HepG2 (cell line): ENCODE results near the gene RBBP6. TPM values are rescaled to one million over a fixed set of nuclear protein-coding genes. Genes with fewer than 3 reads are reported as not detected.
"Not testable (repeated sequence)": the region's sequence is repeated elsewhere in the genome, so short reads cannot be mapped to it uniquely, and the experiment has no call there.

Experiments used
- ATAC-seq: fragments of 200-7000 bp; cut with Tn5 transposase; 3 replicates; pipeline ENCODE4 v1.9.1; 2020; ENCODE audit warnings: mild to moderate bottlenecking, moderate library complexity
- BruUV-seq: library from RNA; stranded (reverse); fragments of 400-500 nt; replicated peaks from 2 replicates; lab custom pipeline; 2021; lab: Mats Ljungman, UMichigan
- CTCF ChIA-PET: fragments of 300-600 bp; formaldehyde crosslinking; extraction: SDS; loops from one replicate; lab custom pipeline; 2021; ENCODE audit warnings: low total read pairs, inconsistent platforms, low intra/inter-chr PET ratio; lab: Yijun Ruan, JAX
- POLR2A ChIA-PET: fragments of 350-600 bp; sonication (Branson Sonifier 250); formaldehyde crosslinking; loops from one replicate; lab custom pipeline; 2020; ENCODE audit warnings: antibody characterized with exemption, inconsistent platforms; lab: Yijun Ruan, JAX
- DNase-seq: peaks from one replicate; pipeline ENCODE4 v3.0.0-alpha.2; 2015; ENCODE audit warnings: low spot score
- FAIRE-seq: peaks from 3 replicates; lab custom pipeline; 2011; peaks lifted over from hg19 to GRCh38; lab: Jason Lieb, UNC
- H2AFZ ChIP-seq: one replicate; pipeline ENCODE4 v1.6.1; 2011; ENCODE audit warnings: low read length, inconsistent platforms
- H3K27ac ChIP-seq: fragments of 300-600 bp; 3 replicates; pipeline ENCODE4 v1.8.0; 2011; ENCODE audit warnings: mixed run types, mild to moderate bottlenecking, mixed read lengths, low read length, inconsistent platforms; ENCODE audit not compliant: insufficient read depth; ENCODE audit errors: extremely low read length
- H3K27me3 ChIP-seq, 2 experiments: fragments of 200-600 bp in 1 of 2; 2 replicates in 1 of 2; 3 replicates in 1 of 2; pipeline versions ENCODE4 v1.6.0 to v1.8.0; 2011; ENCODE audit warnings: low read length in 2 of 2, mild to moderate bottlenecking in 2 of 2, moderate library complexity in 2 of 2, inconsistent platforms in 1 of 2; ENCODE audit not compliant: insufficient read depth in 2 of 2, control insufficient read depth in 1 of 2
- H3K36me3 ChIP-seq, 2 experiments: fragments of 200-600 bp in 1 of 2; replicated peaks in 1 of 2; 2 replicates in 1 of 2; 3 replicates in 1 of 2; pipeline versions ENCODE4 v1.5.1 to v1.8.0; 2011; ENCODE audit warnings: low read length in 2 of 2, inconsistent platforms in 1 of 2; ENCODE audit not compliant: insufficient read depth in 2 of 2, control insufficient read depth in 1 of 2
- H3K4me1 ChIP-seq: 2 replicates; pipeline ENCODE4 v1.5.1; 2012; ENCODE audit warnings: low read length, inconsistent platforms; ENCODE audit not compliant: insufficient read depth
- H3K4me2 ChIP-seq: 2 replicates; pipeline ENCODE4 v1.6.0; 2011; ENCODE audit warnings: low read depth, low read length, inconsistent platforms
- H3K4me3 ChIP-seq, 3 experiments: fragments of 200-600 bp in 1 of 3; sonication (generic), shearing (Covaris generic) in 1 of 3; replicated peaks in 1 of 3; 2 replicates each; pipeline ENCODE4 v1.5.1; 2011 to 2016; ENCODE audit warnings: low read length in 3 of 3, inconsistent platforms in 2 of 3, low read depth in 2 of 3, mild to moderate bottlenecking in 2 of 3, control low read depth in 1 of 3, mixed read lengths in 1 of 3; ENCODE audit not compliant: insufficient read depth in 1 of 3
- H3K79me2 ChIP-seq: one replicate; pipeline ENCODE4 v1.6.1; 2011; ENCODE audit warnings: low read length, inconsistent platforms; ENCODE audit not compliant: insufficient read depth
- H3K9ac ChIP-seq: 2 replicates; pipeline ENCODE4 v1.6.0; 2011; ENCODE audit warnings: mild to moderate bottlenecking, low read depth, low read length, inconsistent platforms; ENCODE audit not compliant: insufficient read depth
- H3K9me3 ChIP-seq: 2 replicates; pipeline ENCODE4 v1.5.1; 2012; ENCODE audit warnings: mild to moderate bottlenecking, low read length
- H4K20me1 ChIP-seq: 2 replicates; pipeline ENCODE4 v1.6.0; 2011; ENCODE audit warnings: inconsistent platforms, mild to moderate bottlenecking, low read length, moderate library complexity; ENCODE audit not compliant: insufficient read depth
- AGO1 ChIP-seq: fragments of 200-400 bp; formaldehyde crosslinking; IDR thresholded peaks from 2 replicates; pipeline ENCODE4 v1.6.1; 2017; ENCODE audit warnings: mild to moderate bottlenecking, low read depth, low read length, moderate library complexity; ENCODE audit not compliant: poor library complexity, severe bottlenecking
- KLF15 ChIP-seq: sonication (generic); formaldehyde crosslinking; IDR thresholded peaks from 2 replicates; pipeline ENCODE4 v1.8.1; 2023; ENCODE audit warnings: borderline replicate concordance, mild to moderate bottlenecking, inconsistent platforms, missing genetic modification reagents, mixed read lengths
- POLR2G ChIP-seq: fragments of 200-400 bp; formaldehyde crosslinking; IDR thresholded peaks from 2 replicates; pipeline ENCODE4 v1.6.1; 2018; ENCODE audit warnings: mild to moderate bottlenecking, low read depth, low read length, moderate library complexity
- RBM22 ChIP-seq: fragments of 200-400 bp; formaldehyde crosslinking; optimal IDR thresholded peaks from 2 replicates; pipeline ENCODE3; 2017; ENCODE audit warnings: mild to moderate bottlenecking, low read length, moderate library complexity
- WGBS: methylation state at CpG from one replicate; pipeline ENCODE4 v1.1.6; 2017; ENCODE audit warnings: low lambda C conversion rate; 5-methylcytosine and 5-hydroxymethylcytosine counted together
- in situ Hi-C: cut with HindIII; loops from 2 replicates; pipeline ENCODE4 v1.10.0; 2017; ENCODE audit warnings: low pct_unique_long_range_greater_than_20kb; ENCODE audit not compliant: extremely low pct_ligation_motif_present
- intact Hi-C: fragments of 100-400 bp; cut with micrococcal nuclease; formaldehyde crosslinking; loops from one replicate; pipeline ENCODE4 v1.10.0; 2022; ENCODE audit not compliant: unreplicated experiment
- polyA plus RNA-seq, 8 experiments: library from polyadenylated mRNA; depleted of rRNA in 3 of 8; stranded (reverse) in 7 of 8; unstranded in 1 of 8; fragments of >200 nt; fragmentation: Illumina TruSeq in 4 of 8; extraction: Trizol in 4 of 8; gene quantifications; 2 replicates each; pipeline versions ENCODE4 v1.2.1 to v1.2.3, GENCODE V29; 2011 to 2016; ENCODE audit warnings: low read depth in 4 of 8, missing spikeins in 1 of 8, mixed read lengths in 1 of 8; ENCODE audit not compliant: insufficient read depth in 1 of 8
- total RNA-seq, 5 experiments: library from RNA; depleted of rRNA; stranded (reverse); fragments of >200 nt; fragmentation: Illumina TruSeq; extraction: Trizol; gene quantifications; 2 replicates each; pipeline ENCODE4 v1.2.3, GENCODE V29; 2016; ENCODE audit warnings: low read depth in 1 of 5

RBBP6 gene
- total and polyA plus RNA-seq, 2 of the 13 experiments (the other 11 are each of a cell fraction or from before 2014, with no cell fraction given), result 37.1 to 70.9 TPM

DNA sequence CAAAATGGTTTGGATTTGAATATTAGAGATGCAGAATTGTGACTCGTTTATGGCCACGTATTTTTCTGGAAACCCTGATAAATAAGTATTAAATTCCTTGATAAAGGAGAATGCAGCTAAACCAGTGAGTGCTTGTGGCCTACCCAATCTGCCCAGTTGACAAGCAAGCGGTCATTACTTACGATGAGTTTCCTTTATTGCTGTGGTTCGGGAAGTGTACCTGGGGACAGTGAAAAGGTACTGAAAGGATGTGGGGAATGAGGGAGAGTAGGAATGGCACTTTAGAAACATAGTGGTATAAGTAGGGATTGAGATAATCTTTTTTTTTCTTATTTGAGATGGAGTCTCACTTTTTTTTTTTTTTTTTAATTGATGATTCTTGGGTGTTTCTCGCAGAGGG lies 33.8 kb downstream of the RBBP6 start:
- intact Hi-C loops (no loop called here), in situ Hi-C loops (no loop called here)
- H3K9me3 ChIP-seq, result no peaks in the 10 kb centered on the region
- H3K27ac ChIP-seq, result no peak overlapping the region
- H3K9ac ChIP-seq, result no peak overlapping the region
- no peaks in the 10 kb centered on the region for H3K27me3 ChIP-seq
- BruUV-seq, result no TSS peak
- 93% methylated on average over 6 of the region's 6 CpGs for WGBS
- H3K36me3 ChIP-seq, result peaks cover 17 to 39% of the 10 kb centered on the region in 2 experiments
- H3K4me2 ChIP-seq, result no peak overlapping the region
- no peaks in the 10 kb centered on the region for H3K4me1 ChIP-seq
- no peaks in the 10 kb centered on the region for H4K20me1 ChIP-seq
- TF ChIP-seq KLF15, result no peak
- TF ChIP-seq POLR2G, result peak; percentile 33; the same call in 1 of the 2 replicates
- peak; percentile 76 for TF ChIP-seq RBM22
- FAIRE-seq (no peak), ATAC-seq (no peak), DNase-seq (no peak)
- CTCF ChIA-PET, result no interaction called here
- no peak overlapping the region for H3K4me3 ChIP-seq
- no peaks in the 10 kb centered on the region for H3K79me2 ChIP-seq
- POLR2A ChIA-PET, result no interaction called here
- no peak overlapping the region for H2AFZ ChIP-seq

GRCh38 chr16:24574515-24575485 lies 35.4 kb downstream of the RBBP6 start:
- H3K4me3 ChIP-seq, H3K4me2 ChIP-seq, DNase-seq, H4K20me1 ChIP-seq, H2AFZ ChIP-seq, H3K9me3 ChIP-seq, BruUV-seq, H3K9ac ChIP-seq, ATAC-seq, H3K4me1 ChIP-seq, H3K27me3 ChIP-seq, POLR2A ChIA-PET, in situ Hi-C loops, H3K27ac ChIP-seq, FAIRE-seq, CTCF ChIA-PET, intact Hi-C loops, H3K79me2 ChIP-seq: not testable (repeated sequence)
- WGBS, result 95% methylated on average over 50 of the region's 66 CpGs
- peaks cover 10 to 22% of the 10 kb centered on the region in 2 experiments for H3K36me3 ChIP-seq
- TF ChIP-seq AGO1, result peak; percentile 16
